Mesenchymal stem cell (in vitro differentiated cells and primary cell): ENCODE measurements around the gene IRF2BP2.
A peak's percentile ranks its signal among the peaks of the same experiment; 100 is the strongest.

ENCODE experiments used
- DNase-seq: peaks from one replicate; pipeline ENCODE4 v3.0.0-alpha.2; 2013
- H2AFZ ChIP-seq: one replicate; pipeline ENCODE4 v1.6.1; 2013; ENCODE audit warnings: low read depth, mild to moderate bottlenecking, control low read depth, inconsistent platforms, low read length, moderate library complexity
- H2AK5ac ChIP-seq: 2 replicates; pipeline ENCODE4 v1.6.1; 2013; ENCODE audit warnings: low read length, moderate library complexity, mild to moderate bottlenecking, inconsistent platforms; ENCODE audit not compliant: severe bottlenecking
- H2BK120ac ChIP-seq: one replicate; pipeline ENCODE4 v1.6.1; 2013; ENCODE audit warnings: low read depth, mild to moderate bottlenecking, inconsistent platforms, low read length, moderate library complexity
- H2BK12ac ChIP-seq, 2 experiments: one replicate each; pipeline ENCODE4 v1.6.1; 2013; ENCODE audit warnings: inconsistent platforms in 2 of 2, low read length in 2 of 2, mild to moderate bottlenecking in 2 of 2, moderate library complexity in 2 of 2, control low read depth in 1 of 2
- H2BK15ac ChIP-seq: one replicate; pipeline ENCODE4 v1.6.1; 2013; ENCODE audit warnings: mild to moderate bottlenecking, low read depth, inconsistent platforms; ENCODE audit not compliant: poor library complexity, severe bottlenecking
- H2BK5ac ChIP-seq: 2 replicates; pipeline ENCODE4 v1.6.1; 2013; ENCODE audit warnings: low read depth, mild to moderate bottlenecking, low read length, control low read depth, inconsistent platforms; ENCODE audit not compliant: poor library complexity, severe bottlenecking
- H3K14ac ChIP-seq, 2 experiments: one replicate each; pipeline ENCODE4 v1.6.1; 2013; ENCODE audit warnings: inconsistent platforms in 2 of 2, low read length in 2 of 2, control low read depth in 1 of 2, mild to moderate bottlenecking in 1 of 2, moderate library complexity in 1 of 2
- H3K18ac ChIP-seq, 2 experiments: one replicate each; pipeline ENCODE4 v1.6.1; 2013; ENCODE audit warnings: inconsistent platforms in 2 of 2, low read length in 2 of 2, control low read depth in 1 of 2, low read depth in 1 of 2, mild to moderate bottlenecking in 1 of 2
- H3K23ac ChIP-seq, 2 experiments: one replicate each; pipeline ENCODE4 v1.6.1; 2013; ENCODE audit warnings: inconsistent platforms in 2 of 2, low read length in 2 of 2, mild to moderate bottlenecking in 2 of 2, moderate library complexity in 2 of 2, control low read depth in 1 of 2
- H3K27ac ChIP-seq: 2 replicates; pipeline ENCODE4 v1.5.1; 2013; ENCODE audit warnings: mild to moderate bottlenecking, moderate library complexity, low read length, control low read depth, inconsistent platforms; ENCODE audit not compliant: poor library complexity, severe bottlenecking
- H3K27me3 ChIP-seq, 2 experiments: 2 replicates each; pipeline versions ENCODE4 v1.6.1 to v1.7.0; 2013; ENCODE audit warnings: low read length in 2 of 2, mild to moderate bottlenecking in 2 of 2, moderate library complexity in 2 of 2, control low read depth in 1 of 2, inconsistent platforms in 1 of 2; ENCODE audit not compliant: control insufficient read depth in 1 of 2, insufficient read depth in 1 of 2
- H3K36me3 ChIP-seq, 2 experiments: 2 replicates each; pipeline versions ENCODE4 v1.6.1 to v1.7.0; 2013; ENCODE audit warnings: low read length in 2 of 2, control low read depth in 1 of 2, inconsistent platforms in 1 of 2, low read depth in 1 of 2, mild to moderate bottlenecking in 1 of 2; ENCODE audit not compliant: insufficient read depth in 2 of 2, control insufficient read depth in 1 of 2
- H3K4ac ChIP-seq, 2 experiments: one replicate each; pipeline ENCODE4 v1.6.1; 2013; ENCODE audit warnings: inconsistent platforms in 2 of 2, low read length in 2 of 2, mild to moderate bottlenecking in 2 of 2, moderate library complexity in 2 of 2, control low read depth in 1 of 2, low read depth in 1 of 2
- H3K4me1 ChIP-seq: 2 replicates; pipeline ENCODE4 v1.6.1; 2013; ENCODE audit warnings: low read depth, low read length, control low read depth; ENCODE audit not compliant: control insufficient read depth, insufficient read depth
- H3K4me2 ChIP-seq: 2 replicates; pipeline ENCODE4 v1.6.1; 2013; ENCODE audit warnings: low read length, mild to moderate bottlenecking, inconsistent platforms; ENCODE audit not compliant: poor library complexity, severe bottlenecking
- H3K4me3 ChIP-seq, 2 experiments: 2 replicates each; pipeline versions ENCODE4 v1.5.1 to v1.7.0; 2013; ENCODE audit warnings: low read length in 2 of 2, mild to moderate bottlenecking in 2 of 2, control low read depth in 1 of 2, low read depth in 1 of 2; ENCODE audit not compliant: insufficient read depth in 1 of 2
- H3K79me1 ChIP-seq: replicated peaks from 2 replicates; pipeline ENCODE4 v1.6.1; 2013; ENCODE audit warnings: mild to moderate bottlenecking, control low read depth, low read length, inconsistent platforms; ENCODE audit not compliant: poor library complexity, severe bottlenecking
- H3K9ac ChIP-seq: 2 replicates; pipeline ENCODE4 v1.7.0; 2013; ENCODE audit warnings: mild to moderate bottlenecking, low read length, moderate library complexity
- H3K9me3 ChIP-seq: 2 replicates; pipeline ENCODE4 v1.7.0; 2013; ENCODE audit warnings: mild to moderate bottlenecking, low read length; ENCODE audit not compliant: control insufficient read depth
- H4K8ac ChIP-seq: one replicate; pipeline ENCODE4 v1.6.1; 2013; ENCODE audit warnings: inconsistent platforms, mild to moderate bottlenecking, low read length, moderate library complexity
- H4K91ac ChIP-seq: one replicate; pipeline ENCODE4 v1.6.1; 2013; ENCODE audit warnings: mild to moderate bottlenecking, low read length, inconsistent platforms
- WGBS: methylation state at CpG from one replicate; pipeline ENCODE4 v1.1.7; 2013; ENCODE audit warnings: mixed read lengths; 5-methylcytosine and 5-hydroxymethylcytosine counted together

Gene IRF2BP2

GRCh38 chr1:234612352-234613127, 2.6 kb upstream of the IRF2BP2 start:
- Histone ChIP-seq H3K4me3 (peak overlapping the region in 1 of 2 experiments; percentile 70), H3K9ac (peak overlapping the region; percentile 97), H3K36me3 (peaks cover 9 to 13% of the 10 kb centered on the region in 2 experiments), H3K27me3 (no peaks in the 10 kb centered on the region), H2BK5ac (peak overlapping the region; percentile 91), H3K4me1 (peaks cover 16% of the 10 kb centered on the region), H3K4ac (peak overlapping the region in 1 of 2 experiments; percentile 76), H3K79me1 (no peaks in the 10 kb centered on the region), H3K18ac (peak overlapping the region; percentile 90 to 98), H2BK15ac (peak overlapping the region; percentile 82), H3K14ac (peak overlapping the region in 1 of 2 experiments; percentile 77), H3K27ac (peak overlapping the region; percentile 97), H4K8ac (peak overlapping the region; percentile 83), H2AK5ac (peak overlapping the region; percentile 99), H3K4me2 (peak overlapping the region; percentile 53), H2BK12ac (peak overlapping the region; percentile 64 to 90), H2BK120ac (peak overlapping the region; percentile 91), H3K23ac (no peak overlapping the region), H3K9me3 (no peaks in the 10 kb centered on the region), H2AFZ (no peak overlapping the region), H4K91ac (peak overlapping the region; percentile 91)
- 25% methylated on average over 14 of the region's 20 CpGs for WGBS
- peak; percentile 99 for DNase-seq

GRCh38 chr1:234611847-234612351, 1.9 kb upstream of the IRF2BP2 start:
- Histone ChIP-seq H3K4me3 (peak overlapping the region in 1 of 2 experiments; percentile 70), H2BK15ac (peak overlapping the region; percentile 92), H2AK5ac (peak overlapping the region; percentile 99), H3K79me1 (no peaks in the 10 kb centered on the region), H3K14ac (peak overlapping the region in 1 of 2 experiments; percentile 61), H2BK12ac (peak overlapping the region; percentile 40 to 93), H4K8ac (peak overlapping the region; percentile 42), H2BK120ac (peak overlapping the region; percentile 92), H2AFZ (no peak overlapping the region), H2BK5ac (peak overlapping the region; percentile 4), H3K4me2 (no peak overlapping the region), H3K4ac (peak overlapping the region; percentile 69 to 76), H3K27me3 (no peaks in the 10 kb centered on the region), H3K36me3 (peaks cover 15 to 19% of the 10 kb centered on the region in 2 experiments), H3K4me1 (peaks cover 18% of the 10 kb centered on the region), H3K23ac (peak overlapping the region in 1 of 2 experiments; percentile 6), H3K9me3 (no peaks in the 10 kb centered on the region), H3K27ac (peak overlapping the region; percentile 97), H3K9ac (peak overlapping the region; percentile 97), H3K18ac (peak overlapping the region; percentile 78 to 90), H4K91ac (peak overlapping the region; percentile 92)
- WGBS, result 72% methylated on average over 7 of the region's 7 CpGs
- DNase-seq, result no peak

- Histone ChIP-seq H3K36me3 (peaks cover 19 to 21% of the 10 kb centered on the region in 2 experiments), H3K9me3 (no peaks in the 10 kb centered on the region), H2AK5ac (peak overlapping the region; percentile 90), H3K27me3 (no peaks in the 10 kb centered on the region), H2BK12ac (peak overlapping the region in 1 of 2 experiments; percentile 40), H4K8ac (peak overlapping the region; percentile 27), H2BK15ac (peak overlapping the region; percentile 26), H3K4me3 (peak overlapping the region in 1 of 2 experiments; percentile 70), H3K14ac (no peak overlapping the region), H2BK5ac (peak overlapping the region; percentile 83), H2AFZ (no peak overlapping the region), H3K23ac (no peak overlapping the region), H3K4ac (peak overlapping the region; percentile 81 to 95), H2BK120ac (peak overlapping the region; percentile 92), H3K4me2 (peak overlapping the region; percentile 84), H4K91ac (peak overlapping the region; percentile 80), H3K79me1 (no peaks in the 10 kb centered on the region), H3K18ac (peak overlapping the region; percentile 88 to 90), H3K9ac (peak overlapping the region; percentile 97), H3K27ac (peak overlapping the region; percentile 97), H3K4me1 (peaks cover 18% of the 10 kb centered on the region)
- DNase-seq, result peak; percentile 94
- WGBS, result 11% methylated on average over 22 of the region's 22 CpGs
Observed at GRCh38 chr1:234611225-234611846, 1.4 kb upstream of the IRF2BP2 start.
